Smooth muscle cell of the brain vasculature (primary cell): ENCODE measurements around the gene MINPP1.
"Not testable (repeated sequence)": the region's sequence is repeated elsewhere in the genome, so short reads cannot be mapped to it uniquely, and the experiment has no call there.

Experiments
- DNase-seq: peaks from one replicate; pipeline ENCODE4 v3.0.0-alpha.2; 2012; ENCODE audit warnings: low read depth, low spot score

Gene MINPP1, protein sequence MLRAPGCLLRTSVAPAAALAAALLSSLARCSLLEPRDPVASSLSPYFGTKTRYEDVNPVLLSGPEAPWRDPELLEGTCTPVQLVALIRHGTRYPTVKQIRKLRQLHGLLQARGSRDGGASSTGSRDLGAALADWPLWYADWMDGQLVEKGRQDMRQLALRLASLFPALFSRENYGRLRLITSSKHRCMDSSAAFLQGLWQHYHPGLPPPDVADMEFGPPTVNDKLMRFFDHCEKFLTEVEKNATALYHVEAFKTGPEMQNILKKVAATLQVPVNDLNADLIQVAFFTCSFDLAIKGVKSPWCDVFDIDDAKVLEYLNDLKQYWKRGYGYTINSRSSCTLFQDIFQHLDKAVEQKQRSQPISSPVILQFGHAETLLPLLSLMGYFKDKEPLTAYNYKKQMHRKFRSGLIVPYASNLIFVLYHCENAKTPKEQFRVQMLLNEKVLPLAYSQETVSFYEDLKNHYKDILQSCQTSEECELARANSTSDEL

DNA sequence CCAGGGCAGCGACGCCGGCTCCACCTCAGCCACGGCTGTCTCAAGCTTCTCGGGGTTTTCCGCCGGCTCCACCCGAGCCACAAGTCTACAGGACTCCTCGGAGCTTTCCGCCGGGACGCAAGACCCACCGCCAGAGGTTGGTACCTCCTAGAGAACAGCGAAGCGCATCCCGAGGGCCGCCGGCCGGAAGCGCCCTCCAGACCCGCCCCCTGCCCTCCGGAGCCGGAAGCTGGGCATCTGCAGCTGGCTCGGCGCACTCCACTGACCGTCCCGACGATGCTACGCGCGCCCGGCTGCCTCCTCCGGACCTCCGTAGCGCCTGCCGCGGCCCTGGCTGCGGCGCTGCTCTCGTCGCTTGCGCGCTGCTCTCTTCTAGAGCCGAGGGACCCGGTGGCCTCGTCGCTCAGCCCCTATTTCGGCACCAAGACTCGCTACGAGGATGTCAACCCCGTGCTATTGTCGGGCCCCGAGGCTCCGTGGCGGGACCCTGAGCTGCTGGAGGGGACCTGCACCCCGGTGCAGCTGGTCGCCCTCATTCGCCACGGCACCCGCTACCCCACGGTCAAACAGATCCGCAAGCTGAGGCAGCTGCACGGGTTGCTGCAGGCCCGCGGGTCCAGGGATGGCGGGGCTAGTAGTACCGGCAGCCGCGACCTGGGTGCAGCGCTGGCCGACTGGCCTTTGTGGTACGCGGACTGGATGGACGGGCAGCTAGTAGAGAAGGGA is at the start of gene MINPP1:
Gene MINPP1 (plus strand): TSS at position 254 of the 726 bp plus-strand sequence. CDS start 23 bp downstream, at position 277.
- peak; percentile 26 for DNase-seq

DNA sequence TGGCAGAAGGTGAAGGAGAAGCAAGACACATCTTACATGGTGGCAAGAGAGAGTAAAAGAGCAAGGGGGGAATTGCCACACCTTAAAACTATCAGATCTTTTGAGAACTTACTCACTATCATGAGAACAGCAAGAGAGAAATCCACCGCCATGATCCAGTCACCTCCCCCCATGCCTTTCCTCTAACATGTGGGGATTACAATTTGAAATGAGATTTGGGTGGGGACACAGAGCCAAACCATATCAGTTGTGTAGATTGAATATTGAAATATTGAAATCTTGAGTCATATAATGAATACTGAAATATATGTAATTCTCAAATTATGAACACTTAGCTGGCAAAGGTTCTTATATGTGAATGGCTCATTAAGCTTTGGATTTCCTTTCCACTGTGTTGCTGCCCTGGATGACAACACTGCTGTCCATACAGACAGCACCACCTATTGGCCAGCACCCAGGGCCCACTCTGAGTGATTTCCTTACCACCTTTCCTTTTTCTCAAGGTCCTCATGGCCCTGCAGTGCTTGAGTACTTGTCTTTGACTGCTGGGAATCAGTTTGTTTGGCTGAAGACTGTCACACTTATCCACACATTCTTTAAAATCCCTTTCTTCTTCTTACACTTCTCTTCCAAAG is 48.0 kb upstream of the MINPP1 start:
- not testable (repeated sequence) for DNase-seq

- DNase-seq: not testable (repeated sequence)
Measured at GRCh38 chr10:87461751-87462150, 42.9 kb upstream of the MINPP1 start.

DNA sequence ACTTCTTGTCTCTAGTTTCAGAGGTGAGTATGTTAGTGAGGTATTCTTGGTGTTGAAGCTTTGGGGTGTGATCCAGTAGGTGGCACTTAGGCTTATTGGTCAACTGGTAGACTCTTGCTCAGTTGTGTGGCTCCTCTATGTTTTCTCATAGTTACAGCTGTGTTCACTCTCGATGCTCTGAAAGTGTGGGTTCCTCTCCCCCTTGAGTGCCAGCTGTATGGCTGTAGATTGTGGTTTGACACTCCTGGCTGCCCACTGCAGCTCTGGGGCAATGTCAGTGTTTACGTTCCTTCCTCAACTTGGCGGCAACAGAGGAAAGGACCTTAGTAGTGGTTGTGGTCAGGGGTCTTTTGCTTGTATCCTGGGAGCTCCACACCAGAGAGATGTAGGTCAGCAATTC is 37.8 kb upstream of the MINPP1 start:
- not testable (repeated sequence) for DNase-seq

DNA sequence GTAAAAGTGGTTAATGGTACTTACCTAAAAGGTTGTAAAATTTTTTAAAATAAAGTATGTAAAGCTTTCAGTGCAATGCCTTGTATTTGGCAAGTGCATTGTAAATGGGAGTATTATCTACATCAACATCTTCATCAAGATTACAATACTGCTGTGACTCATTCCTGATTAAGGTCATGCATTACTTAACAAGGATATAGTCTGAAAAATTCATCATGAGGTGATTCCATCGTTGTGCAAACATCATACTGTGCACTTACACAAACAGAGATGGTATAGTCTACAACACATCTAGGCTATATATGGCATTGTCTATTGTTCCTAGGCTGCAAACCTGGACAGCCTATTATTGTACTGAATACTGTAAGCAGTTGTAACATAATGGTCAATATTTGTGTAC is 16.0 kb upstream of the MINPP1 start:
- not testable (repeated sequence) for DNase-seq

GRCh38 chr10:87490285-87490684 is 14.4 kb upstream of the MINPP1 start:
- not testable (repeated sequence) for DNase-seq

DNA sequence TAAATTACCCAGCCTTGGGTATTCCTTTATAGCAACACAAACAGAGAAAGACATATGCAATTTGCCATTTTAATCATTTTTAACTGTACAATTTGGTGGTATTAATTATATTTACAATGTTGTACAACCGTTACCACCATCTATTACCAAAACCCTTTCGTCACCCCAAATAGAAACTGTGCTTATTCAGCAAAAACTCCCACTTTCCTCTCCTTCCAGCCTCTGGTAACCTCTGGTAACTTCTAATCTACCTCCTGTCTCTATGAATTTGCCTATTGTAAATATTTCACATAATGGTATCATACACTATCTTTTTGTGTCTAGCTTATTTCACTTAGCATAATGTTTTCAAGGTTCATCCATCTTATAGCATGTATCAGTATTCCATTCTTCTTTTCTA is 12.2 kb upstream of the MINPP1 start:
- DNase-seq: not testable (repeated sequence)

GRCh38 chr10:87495446-87495845 is 9.2 kb upstream of the MINPP1 start:
- not testable (repeated sequence) for DNase-seq

DNA sequence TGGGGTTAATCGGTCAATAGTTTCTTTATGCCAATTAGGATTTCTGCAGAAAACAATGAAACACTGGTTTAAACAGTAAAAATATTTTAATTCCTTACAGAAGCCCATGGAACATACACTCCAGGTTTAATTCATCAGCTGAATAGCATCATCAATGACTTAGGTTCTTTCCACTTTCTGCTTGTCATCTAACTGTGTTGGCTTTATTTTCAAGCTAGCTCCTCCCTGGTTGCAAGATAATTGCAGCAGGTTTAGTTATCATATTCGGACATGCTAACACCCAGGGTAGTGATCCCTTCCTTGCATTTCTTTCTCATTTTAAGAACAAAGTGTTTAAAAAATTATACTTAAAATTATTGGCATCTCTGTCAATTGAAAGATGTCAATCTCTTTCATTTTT is 7.3 kb upstream of the MINPP1 start:
- DNase-seq: not testable (repeated sequence)

GRCh38 chr10:87498106-87498789 is 6.4 kb upstream of the MINPP1 start:
- DNase-seq: not testable (repeated sequence)

GRCh38 chr10:87500646-87501048 is 4.0 kb upstream of the MINPP1 start:
- DNase-seq: no peak

DNA sequence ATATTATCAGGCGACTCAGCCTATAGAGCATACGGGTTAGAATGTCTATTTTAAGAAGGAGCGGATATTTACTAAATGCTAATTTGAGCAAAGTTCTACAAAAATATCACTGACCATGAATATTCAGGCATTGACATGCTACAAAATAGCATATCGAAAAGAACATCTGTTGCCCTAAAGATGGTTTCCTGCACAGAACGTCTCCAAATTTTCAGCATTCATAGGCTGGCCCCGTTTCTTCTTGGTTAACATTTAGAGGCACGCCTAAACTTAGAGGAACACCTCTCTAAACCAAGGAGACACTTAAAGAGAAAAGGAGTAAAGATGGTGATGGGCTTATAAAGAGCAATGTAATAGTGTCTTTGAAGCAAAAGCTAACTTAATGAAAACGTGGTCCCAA is 1.3 kb upstream of the MINPP1 start:
- no peak for DNase-seq

DNA sequence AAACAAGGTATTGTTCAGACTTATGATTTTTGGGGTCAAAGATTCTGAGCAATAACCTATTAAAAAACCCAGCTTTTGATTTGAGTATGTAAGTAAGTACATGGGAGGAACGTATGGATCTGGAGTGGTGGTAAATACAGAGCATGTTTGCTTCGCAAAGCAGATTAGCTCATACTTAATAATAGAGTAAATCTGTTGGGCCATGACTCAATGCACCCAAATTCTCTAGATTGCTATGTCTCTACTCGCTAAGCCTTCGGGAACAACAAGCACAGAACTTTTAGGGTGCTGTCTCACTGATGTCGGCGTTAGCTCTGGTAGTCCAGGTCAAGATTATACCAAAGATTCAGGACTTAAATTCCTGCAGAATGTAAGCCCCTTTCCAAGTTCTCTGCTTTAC is 807 bp upstream of the MINPP1 start:
- DNase-seq: no peak

GRCh38 chr10:87504307-87504639 is 420 bp upstream of the MINPP1 start:
- no peak for DNase-seq

DNA sequence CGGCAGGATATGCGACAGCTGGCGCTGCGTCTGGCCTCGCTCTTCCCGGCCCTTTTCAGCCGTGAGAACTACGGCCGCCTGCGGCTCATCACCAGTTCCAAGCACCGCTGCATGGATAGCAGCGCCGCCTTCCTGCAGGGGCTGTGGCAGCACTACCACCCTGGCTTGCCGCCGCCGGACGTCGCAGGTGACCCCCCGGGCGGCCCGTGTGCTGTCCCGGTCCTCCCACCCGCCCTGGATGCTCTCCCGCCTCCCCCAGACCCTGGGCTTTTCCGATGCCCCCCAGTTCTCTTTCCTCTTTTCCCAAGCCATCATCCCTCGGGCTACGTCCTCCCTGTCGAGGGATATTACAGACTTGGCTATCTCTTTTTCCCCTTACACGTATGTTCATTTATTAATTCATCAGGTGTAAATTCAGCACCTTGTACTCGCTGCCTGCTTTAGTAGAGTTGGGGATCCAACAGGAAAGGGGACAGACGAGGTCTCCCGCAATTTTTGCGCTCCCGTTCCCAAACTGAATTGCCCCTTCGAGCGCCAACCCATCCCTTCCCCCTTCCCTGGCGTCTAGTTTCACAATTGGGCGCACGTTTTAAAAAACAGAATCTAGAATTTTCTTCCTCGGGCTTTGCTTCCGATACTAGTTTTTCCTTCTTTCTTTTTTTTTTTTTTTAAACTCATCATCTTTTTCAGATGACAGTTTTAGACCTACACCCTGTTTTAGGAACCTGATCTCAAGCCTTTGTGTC is 846 bp downstream of the MINPP1 start:
- no peak for DNase-seq

GRCh38 chr10:87506956-87507355 is 2.3 kb downstream of the MINPP1 start:
- no peak for DNase-seq

DNA sequence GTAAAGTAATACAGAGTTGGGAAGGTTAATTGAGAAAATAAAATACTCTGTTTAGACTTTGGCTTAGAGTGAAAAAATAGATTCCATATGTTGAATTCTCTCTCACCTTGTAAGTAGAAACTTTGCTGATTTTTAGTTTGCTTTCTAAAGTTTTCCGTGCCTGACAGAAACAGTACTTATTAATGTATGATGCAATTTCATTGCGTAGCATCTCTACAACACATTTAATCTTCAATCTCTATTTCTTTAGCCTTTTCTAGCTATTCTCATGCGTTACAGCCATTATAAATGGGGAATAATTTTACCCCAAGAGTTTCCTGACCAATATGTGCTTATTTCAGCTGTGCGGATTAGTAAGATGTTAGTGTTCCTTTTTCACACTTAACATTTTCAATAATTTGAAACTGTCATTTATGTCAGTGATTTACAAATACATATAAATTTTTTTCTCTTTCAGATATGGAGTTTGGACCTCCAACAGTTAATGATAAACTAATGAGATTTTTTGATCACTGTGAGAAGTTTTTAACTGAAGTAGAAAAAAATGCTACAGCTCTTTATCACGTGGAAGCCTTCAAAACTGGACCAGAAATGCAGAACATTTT is 3.3 kb downstream of the MINPP1 start:
- no peak for DNase-seq

DNA sequence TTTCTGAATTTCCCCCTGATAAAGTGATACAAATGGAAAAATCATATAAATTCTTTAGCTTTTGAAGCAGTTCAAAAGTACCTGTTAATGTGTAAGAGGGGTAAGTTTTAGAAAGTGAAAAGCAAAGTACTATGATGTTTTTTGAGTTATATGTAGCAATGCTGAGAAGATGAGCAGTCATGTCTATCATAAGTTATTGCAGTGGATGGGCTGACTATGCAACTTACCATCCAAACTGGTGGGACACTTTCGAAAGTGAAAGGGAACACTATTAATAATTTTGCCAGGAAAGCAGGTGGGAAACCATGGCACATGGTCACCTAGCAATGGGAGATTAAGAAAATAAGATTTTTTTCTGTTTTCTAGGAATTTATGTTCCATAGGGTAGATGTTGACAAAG is 4.1 kb downstream of the MINPP1 start:
- DNase-seq: no peak

GRCh38 chr10:87510025-87510424 is 5.3 kb downstream of the MINPP1 start:
- DNase-seq: no peak

- no peak for DNase-seq
Measured at GRCh38 chr10:87511526-87511925, 6.8 kb downstream of the MINPP1 start.

DNA sequence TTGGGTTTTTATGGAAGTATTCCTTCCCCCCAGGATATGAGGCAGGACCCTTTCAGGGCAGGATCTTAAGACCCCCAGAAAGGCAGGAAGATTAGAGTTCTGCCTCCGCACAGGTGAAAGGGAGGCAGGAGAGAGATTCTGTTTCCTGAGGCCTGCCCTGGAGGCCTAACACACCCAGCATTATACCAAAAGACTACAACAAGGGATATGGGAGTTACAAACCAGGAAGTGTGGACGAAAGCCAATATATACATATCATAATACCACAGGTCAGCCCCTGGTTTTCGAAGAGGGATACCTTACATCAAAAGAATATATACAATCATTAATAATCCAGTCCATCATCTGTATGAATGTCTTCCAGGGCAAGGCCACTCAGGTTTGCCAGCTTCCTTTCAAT is 14.2 kb downstream of the MINPP1 start:
- no peak for DNase-seq
